ENCODE results near the gene AKR7A3. TPM values are rescaled to one million over a fixed set of nuclear protein-coding genes. Genes with fewer than 3 reads are reported as not detected.
"Not testable (repeated sequence)": the region's sequence is repeated elsewhere in the genome, so short reads cannot be mapped to it uniquely, and the experiment has no call there.

Gene AKR7A3
- total and polyA plus RNA-seq, 10 of the 15 experiments (the other 5 are each of a cell fraction or from before 2014, with no cell fraction given): 0.10 to 1.1 (median 0.25) TPM; not detected in 2

DNA sequence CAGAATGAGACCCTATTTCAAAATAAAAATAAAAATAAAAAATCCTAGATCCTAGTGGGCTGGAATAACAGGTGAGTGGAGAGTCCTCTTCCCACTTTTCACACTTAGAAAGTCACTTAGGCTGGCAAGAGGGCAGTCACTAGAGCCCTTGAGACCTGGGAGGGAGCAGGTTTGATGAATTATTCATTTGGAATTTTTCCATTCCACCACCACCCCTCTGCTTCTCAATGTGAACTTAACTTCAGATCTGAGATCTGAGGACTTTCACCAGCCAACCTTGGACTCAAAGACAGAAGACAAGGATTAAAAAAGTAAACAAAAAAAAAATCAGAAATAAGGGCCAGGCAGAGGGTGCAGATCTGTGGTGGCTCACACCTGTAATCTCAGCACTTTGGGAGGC lies 16.5 kb downstream of the AKR7A3 start:
- TF ChIP-seq, protein P1, sequence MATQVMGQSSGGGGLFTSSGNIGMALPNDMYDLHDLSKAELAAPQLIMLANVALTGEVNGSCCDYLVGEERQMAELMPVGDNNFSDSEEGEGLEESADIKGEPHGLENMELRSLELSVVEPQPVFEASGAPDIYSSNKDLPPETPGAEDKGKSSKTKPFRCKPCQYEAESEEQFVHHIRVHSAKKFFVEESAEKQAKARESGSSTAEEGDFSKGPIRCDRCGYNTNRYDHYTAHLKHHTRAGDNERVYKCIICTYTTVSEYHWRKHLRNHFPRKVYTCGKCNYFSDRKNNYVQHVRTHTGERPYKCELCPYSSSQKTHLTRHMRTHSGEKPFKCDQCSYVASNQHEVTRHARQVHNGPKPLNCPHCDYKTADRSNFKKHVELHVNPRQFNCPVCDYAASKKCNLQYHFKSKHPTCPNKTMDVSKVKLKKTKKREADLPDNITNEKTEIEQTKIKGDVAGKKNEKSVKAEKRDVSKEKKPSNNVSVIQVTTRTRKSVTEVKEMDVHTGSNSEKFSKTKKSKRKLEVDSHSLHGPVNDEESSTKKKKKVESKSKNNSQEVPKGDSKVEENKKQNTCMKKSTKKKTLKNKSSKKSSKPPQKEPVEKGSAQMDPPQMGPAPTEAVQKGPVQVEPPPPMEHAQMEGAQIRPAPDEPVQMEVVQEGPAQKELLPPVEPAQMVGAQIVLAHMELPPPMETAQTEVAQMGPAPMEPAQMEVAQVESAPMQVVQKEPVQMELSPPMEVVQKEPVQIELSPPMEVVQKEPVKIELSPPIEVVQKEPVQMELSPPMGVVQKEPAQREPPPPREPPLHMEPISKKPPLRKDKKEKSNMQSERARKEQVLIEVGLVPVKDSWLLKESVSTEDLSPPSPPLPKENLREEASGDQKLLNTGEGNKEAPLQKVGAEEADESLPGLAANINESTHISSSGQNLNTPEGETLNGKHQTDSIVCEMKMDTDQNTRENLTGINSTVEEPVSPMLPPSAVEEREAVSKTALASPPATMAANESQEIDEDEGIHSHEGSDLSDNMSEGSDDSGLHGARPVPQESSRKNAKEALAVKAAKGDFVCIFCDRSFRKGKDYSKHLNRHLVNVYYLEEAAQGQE (IDR thresholded peaks at IDR 0.05; ENCODE audit: low read depth, low read length): no peak
- TF ChIP-seq, protein P2, sequence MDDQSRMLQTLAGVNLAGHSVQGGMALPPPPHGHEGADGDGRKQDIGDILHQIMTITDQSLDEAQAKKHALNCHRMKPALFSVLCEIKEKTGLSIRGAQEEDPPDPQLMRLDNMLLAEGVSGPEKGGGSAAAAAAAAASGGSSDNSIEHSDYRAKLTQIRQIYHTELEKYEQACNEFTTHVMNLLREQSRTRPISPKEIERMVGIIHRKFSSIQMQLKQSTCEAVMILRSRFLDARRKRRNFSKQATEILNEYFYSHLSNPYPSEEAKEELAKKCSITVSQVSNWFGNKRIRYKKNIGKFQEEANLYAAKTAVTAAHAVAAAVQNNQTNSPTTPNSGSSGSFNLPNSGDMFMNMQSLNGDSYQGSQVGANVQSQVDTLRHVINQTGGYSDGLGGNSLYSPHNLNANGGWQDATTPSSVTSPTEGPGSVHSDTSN (IDR thresholded peaks at IDR 0.05; ENCODE audit: insufficient replicate concordance, low read depth, low read length): no peak
- TF ChIP-seq, protein P3, sequence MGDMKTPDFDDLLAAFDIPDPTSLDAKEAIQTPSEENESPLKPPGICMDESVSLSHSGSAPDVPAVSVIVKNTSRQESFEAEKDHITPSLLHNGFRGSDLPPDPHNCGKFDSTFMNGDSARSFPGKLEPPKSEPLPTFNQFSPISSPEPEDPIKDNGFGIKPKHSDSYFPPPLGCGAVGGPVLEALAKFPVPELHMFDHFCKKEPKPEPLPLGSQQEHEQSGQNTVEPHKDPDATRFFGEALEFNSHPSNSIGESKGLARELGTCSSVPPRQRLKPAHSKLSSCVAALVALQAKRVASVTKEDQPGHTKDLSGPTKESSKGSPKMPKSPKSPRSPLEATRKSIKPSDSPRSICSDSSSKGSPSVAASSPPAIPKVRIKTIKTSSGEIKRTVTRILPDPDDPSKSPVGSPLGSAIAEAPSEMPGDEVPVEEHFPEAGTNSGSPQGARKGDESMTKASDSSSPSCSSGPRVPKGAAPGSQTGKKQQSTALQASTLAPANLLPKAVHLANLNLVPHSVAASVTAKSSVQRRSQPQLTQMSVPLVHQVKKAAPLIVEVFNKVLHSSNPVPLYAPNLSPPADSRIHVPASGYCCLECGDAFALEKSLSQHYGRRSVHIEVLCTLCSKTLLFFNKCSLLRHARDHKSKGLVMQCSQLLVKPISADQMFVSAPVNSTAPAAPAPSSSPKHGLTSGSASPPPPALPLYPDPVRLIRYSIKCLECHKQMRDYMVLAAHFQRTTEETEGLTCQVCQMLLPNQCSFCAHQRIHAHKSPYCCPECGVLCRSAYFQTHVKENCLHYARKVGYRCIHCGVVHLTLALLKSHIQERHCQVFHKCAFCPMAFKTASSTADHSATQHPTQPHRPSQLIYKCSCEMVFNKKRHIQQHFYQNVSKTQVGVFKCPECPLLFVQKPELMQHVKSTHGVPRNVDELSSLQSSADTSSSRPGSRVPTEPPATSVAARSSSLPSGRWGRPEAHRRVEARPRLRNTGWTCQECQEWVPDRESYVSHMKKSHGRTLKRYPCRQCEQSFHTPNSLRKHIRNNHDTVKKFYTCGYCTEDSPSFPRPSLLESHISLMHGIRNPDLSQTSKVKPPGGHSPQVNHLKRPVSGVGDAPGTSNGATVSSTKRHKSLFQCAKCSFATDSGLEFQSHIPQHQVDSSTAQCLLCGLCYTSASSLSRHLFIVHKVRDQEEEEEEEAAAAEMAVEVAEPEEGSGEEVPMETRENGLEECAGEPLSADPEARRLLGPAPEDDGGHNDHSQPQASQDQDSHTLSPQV (IDR thresholded peaks at IDR 0.05): no peak
- Histone ChIP-seq H3K4me3 (no peak overlapping the region), H3K36me3 (ENCODE audit: control insufficient read depth in 2 of 2, insufficient read depth in 2 of 2, low read length in 1 of 2) (no peaks in the 10 kb centered on the region), H3K9ac (ENCODE audit: control insufficient read depth, insufficient read depth, low read length) (no peak overlapping the region), H3K27ac (ENCODE audit: control insufficient read depth, insufficient read depth) (no peak overlapping the region), H3K27me3 (replicated peaks in 1 of 2; ENCODE audit: control insufficient read depth in 2 of 2, insufficient read depth in 2 of 2, low read length in 1 of 2) (no peaks in the 10 kb centered on the region), H4K20me1 (ENCODE audit: control insufficient read depth, insufficient read depth) (no peaks in the 10 kb centered on the region), H3K4me1 (ENCODE audit: control insufficient read depth, insufficient read depth, low read length) (no peaks in the 10 kb centered on the region), H2AFZ (ENCODE audit: control insufficient read depth, low read depth, low read length) (no peak overlapping the region), H3K4me2 (ENCODE audit: control insufficient read depth, insufficient read depth) (no peak overlapping the region), H3K79me2 (ENCODE audit: control insufficient read depth, insufficient read depth, low read length) (no peaks in the 10 kb centered on the region), H3K9me3 (replicated peaks; ENCODE audit: control insufficient read depth, insufficient read depth, low read length) (peaks cover 2% of the 10 kb centered on the region; the same call in 1 of the 3 replicates)
- in situ Hi-C loops (cut with MboI) (no loop called here), intact Hi-C loops (cut with micrococcal nuclease; ENCODE audit: unreplicated experiment) (no loop called here)
- no TSS peak for BruUV-seq (replicated peaks)
- ChIA-PET SMC1A (ENCODE audit: uncharacterized antibody, unreplicated experiment) (no interaction called here), CTCF (interaction anchor here (0.6 kb wide), 2 partner anchors 312 to 1528 kb away, joined by 3 to 4 read pairs; no protein-coding TSS in a partner anchor), RAD21 (ENCODE audit: unreplicated experiment) (interaction anchor here (0.6 kb wide), 1 partner anchor 13 kb away, joined by 3 read pairs; no protein-coding TSS in a partner anchor), POLR2A (interaction anchor here (0.6 to 0.7 kb wide), 2 partner anchors 549 to 1244 kb away, joined by 3 to 5 read pairs; no protein-coding TSS in a partner anchor)
- DNase-seq (ENCODE audit: low read depth, low spot score) (no peak), ATAC-seq (no peak), FAIRE-seq (no peak)

DNA sequence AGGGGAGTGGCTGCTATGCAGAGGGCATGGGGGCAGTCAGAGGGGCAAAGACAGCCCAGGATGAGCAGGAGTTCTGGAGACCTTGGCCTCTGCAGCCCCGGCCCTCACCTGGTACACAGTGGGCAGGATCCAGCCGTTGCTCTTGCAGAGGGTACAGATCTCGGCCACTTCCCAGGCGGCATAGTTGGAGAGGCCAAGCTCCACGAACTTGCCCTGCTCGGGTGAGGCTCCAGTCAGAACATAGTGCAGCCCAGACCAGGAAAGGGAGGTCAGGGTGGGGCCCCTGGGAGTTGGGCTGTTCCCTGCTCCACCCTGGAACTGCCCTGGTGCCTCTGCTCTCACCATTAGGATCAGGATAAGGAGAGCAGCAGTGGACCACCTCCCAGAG lies 18.2 kb downstream of the AKR7A3 start:
- FAIRE-seq; H3K4me1 ChIP-seq (ENCODE audit: control insufficient read depth, insufficient read depth, low read length); H3K9me3 ChIP-seq (replicated peaks; ENCODE audit: control insufficient read depth, insufficient read depth, low read length); ATAC-seq; H2AFZ ChIP-seq (ENCODE audit: control insufficient read depth, low read depth, low read length); H3K36me3 ChIP-seq (ENCODE audit: control insufficient read depth in 2 of 2, insufficient read depth in 2 of 2, low read length in 1 of 2); in situ Hi-C loops (cut with MboI); H3K27ac ChIP-seq (ENCODE audit: control insufficient read depth, insufficient read depth); intact Hi-C loops (cut with micrococcal nuclease; ENCODE audit: unreplicated experiment); SMC1A ChIA-PET (ENCODE audit: uncharacterized antibody, unreplicated experiment); DNase-seq (ENCODE audit: low read depth, low spot score); H3K9ac ChIP-seq (ENCODE audit: control insufficient read depth, insufficient read depth, low read length); H3K4me3 ChIP-seq; BruUV-seq (replicated peaks); RAD21 ChIA-PET (ENCODE audit: unreplicated experiment); H3K4me2 ChIP-seq (ENCODE audit: control insufficient read depth, insufficient read depth); H3K79me2 ChIP-seq (ENCODE audit: control insufficient read depth, insufficient read depth, low read length); H3K27me3 ChIP-seq (replicated peaks in 1 of 2; ENCODE audit: control insufficient read depth in 2 of 2, insufficient read depth in 2 of 2, low read length in 1 of 2); H4K20me1 ChIP-seq (ENCODE audit: control insufficient read depth, insufficient read depth): not testable (repeated sequence)
- ChIA-PET POLR2A (interaction anchor here (0.5 kb wide), 1 partner anchor 435 kb away, joined by 3 read pairs; no protein-coding TSS in a partner anchor), CTCF (interaction anchor here (1.0 kb wide), 1 partner anchor 312 kb away, joined by 4 read pairs; no protein-coding TSS in a partner anchor)
- 27% methylated on average over 6 of the region's 6 CpGs for WGBS (ENCODE audit: insufficient coverage, insufficient replicate concordance, low lambda C conversion rate, missing lambda C conversion rate)

All from GM12878 (cell line).